HG03064 (cell line): ENCODE measurements around the gene SMIM5.

ENCODE experiments used
- ATAC-seq: cut with Tn5 transposase; IDR thresholded peaks from one replicate; pipeline ENCODE4 v1.9.1; 2021; ENCODE audit warnings: low read depth; ENCODE audit not compliant: unreplicated experiment

Gene SMIM5

DNA sequence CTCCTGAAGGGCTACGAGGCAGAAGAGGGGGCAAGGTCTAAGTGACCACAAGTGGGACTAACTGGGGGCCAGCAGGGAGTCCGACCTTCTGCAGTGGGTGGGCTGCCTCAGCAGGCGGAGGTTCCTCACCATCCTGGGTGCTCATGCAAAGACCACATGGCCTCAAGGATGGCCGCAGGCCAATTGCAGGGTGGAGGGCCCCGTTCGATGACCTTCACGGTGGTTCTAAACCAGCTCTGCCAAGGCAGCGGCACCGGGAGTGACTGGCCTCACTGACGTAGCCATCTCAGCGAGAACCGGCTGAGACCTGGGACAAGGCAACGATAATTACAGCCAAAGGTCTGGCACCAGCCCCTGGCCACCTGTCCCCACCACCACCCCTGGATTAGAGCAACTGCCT is 5.7 kb downstream of the SMIM5 start:
- ATAC-seq, result no peak

DNA sequence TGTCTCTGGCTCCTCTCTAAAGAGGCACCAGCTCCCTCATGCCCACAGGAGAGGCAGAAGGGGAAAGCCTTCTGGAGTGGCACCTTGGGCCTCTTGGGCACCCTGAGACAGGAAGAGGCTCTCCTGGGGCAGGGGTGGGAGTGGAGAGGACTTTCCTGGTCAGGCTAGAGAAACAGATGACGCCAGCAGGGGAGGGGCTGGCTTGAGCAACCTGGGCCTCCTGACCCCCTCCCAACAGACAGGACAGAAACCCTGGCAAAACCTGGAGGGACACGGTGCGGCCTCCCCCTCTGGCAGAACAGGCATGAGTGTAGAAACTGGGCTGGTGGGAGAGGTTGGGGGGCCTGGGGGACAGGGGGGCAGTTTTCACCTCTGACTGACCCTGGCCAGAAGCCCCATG is 6.1 kb downstream of the SMIM5 start:
- no peak for ATAC-seq

DNA sequence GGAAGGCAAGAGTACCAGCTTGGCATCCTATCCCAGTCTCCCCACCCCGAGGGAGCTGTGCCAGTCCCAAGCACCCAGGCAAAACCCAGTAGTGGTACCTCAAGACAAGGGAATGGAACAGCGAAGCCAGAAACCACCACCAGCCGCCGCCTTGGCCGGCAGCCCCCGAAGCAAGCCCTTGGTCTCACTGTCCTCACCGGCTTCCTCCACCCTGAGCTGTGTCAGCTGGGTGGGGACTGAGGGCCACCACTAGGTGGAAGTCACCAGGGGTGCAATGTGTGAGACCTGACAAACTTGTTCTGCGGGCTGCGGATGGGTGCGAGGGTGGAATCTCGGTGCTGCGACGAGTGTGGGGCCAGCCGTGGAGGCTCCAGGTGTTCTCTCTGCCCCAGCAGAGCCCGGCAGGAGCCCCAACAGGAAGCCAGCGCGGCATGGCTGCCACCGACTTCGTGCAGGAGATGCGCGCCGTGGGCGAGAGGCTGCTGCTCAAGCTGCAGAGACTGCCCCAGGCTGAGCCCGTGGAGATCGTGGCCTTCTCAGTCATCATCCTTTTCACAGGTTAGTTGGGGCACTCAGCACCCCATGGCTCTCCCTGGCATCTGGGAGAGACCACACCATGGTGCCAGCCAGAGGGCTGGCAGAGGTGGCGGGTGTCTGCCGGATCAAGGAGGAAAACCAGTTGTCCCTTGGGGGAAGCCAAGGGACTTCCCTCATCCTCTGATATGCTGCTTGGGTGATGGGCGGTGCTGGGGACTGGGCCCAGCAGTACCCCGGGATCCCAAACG is 6.7 kb downstream of the SMIM5 start:
- ATAC-seq, result no peak

DNA sequence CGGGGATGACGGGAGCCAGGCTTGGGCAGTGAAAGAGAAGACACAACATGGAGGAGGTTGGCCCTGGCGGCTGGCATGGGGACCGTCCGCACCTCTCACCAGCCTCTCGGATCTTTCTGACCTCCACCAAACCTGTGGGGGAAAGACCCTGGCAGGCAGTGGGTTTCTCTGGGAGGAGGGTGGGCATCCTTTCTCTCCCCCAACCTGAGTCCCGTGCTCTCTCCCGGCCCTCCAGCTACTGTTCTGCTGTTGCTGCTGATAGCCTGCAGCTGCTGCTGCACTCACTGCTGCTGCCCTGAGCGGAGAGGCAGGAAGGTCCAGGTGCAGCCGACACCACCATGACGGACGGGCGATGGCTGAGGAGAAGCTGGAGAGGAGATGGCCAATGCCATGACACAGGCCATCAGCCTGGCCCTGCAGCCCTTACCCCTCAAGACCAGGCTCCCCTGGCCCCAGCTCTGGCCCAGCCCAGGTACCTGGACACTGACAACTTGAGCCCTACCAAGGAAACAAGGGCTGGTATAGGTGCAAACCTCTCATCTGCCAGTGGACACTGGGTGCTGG is 7.4 kb downstream of the SMIM5 start:
- ATAC-seq, result no peak

DNA sequence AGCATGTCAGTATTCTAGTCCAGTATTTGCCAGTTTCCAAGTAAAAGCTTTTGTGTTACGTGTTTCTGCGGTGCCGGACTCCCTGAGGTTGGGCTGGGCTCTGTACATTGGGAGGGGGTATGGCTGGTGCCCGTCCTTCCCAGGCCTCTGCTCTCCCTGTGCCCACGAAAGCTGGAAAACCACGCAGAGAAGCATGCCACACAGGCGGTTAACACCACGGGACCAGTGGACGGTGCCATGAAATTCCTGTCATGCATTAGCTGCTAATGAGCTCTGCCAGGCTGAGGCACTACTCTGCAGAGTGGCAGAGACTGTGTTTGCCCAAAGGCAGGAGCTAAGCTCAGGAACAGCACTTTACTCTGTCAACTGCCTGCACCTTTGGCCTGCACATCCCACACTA is 8.1 kb downstream of the SMIM5 start:
- no peak for ATAC-seq

DNA sequence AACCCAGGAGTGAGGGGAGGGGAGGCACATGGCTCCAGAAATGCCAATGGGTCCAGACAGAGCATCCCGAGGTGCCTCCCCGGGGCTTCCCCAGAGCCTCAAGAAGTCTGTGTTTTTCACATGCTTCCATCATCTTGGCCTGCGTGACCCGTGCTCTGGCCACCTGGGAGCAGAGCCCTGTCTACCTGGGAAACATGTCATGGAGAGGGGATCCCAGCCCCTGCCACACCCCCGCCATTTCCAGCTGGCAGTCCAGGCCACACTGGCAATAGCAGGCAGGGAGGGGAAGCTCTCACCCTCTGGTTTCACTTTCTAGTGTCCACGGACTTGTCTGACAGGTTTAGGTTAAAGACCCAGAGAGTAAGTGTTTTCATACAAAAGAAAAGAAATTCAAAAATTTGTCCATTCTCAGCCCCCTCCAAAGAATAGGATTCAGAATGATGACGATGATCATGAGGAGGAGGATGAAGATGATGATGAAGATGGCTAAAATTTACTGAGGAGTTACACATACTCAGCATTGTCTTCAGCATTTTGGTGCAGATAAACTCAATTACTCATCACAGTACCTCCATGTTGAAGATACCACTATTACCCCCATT is 9.0 kb downstream of the SMIM5 start:
- ATAC-seq, result no peak

DNA sequence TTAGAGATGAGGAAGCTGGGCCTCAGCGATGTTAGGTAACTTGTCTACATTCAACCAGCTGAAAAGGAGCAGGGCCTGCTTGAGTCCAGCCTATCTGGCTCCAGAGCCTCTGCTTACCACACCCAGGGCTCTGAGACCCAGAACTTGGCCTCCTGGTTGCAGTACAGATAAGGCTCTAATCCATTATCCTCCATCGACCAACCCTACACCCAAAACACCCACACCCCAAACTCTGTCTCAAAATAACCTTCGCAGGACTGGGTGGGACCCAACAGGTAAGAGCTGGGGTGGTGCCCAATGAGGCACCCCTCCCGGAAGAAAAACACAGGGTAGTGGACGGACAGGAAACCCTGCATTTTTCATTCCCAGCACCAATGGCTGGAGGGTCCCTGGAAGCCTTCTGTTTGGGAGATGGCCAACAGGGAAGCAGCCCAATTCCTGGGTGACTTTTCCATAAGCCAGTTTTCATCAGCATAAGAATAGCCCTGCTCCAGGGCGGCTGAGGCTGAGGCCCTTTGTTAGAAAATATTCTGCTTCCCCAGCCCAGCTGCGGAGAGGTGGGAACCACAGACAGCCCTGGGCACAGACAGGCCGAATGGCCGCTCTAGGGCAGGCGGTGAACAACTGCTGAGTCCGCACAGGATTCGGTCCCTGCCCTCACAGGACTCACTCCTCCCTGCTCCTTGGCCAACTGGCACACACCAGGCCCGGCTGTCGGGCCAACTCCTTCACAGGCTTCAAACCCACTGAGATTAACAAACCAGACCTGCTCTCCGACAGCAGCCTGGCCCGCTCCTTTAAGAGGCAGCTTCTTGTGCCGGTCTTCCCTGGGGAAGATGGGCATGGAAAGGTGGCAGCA is 9.8 kb downstream of the SMIM5 start:
- ATAC-seq, result no peak

DNA sequence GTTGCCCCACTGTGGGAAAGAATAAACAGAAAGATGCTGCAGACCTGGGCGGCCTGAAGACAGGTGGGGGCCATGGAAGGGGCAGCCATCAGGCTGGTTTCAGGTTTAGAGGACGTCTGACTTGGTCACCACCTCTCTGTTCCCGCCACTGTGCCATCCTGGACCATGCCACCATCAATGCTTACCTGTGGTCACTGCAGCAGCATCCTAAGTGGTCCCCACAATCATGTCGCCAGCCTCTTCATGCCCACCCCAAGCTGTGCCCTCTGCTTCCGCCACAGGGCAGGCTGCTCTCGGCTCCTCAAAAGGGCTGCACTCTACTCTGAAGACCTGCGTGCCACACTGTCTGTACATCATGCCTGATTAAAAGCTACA is 10.4 kb downstream of the SMIM5 start:
- no peak for ATAC-seq

DNA sequence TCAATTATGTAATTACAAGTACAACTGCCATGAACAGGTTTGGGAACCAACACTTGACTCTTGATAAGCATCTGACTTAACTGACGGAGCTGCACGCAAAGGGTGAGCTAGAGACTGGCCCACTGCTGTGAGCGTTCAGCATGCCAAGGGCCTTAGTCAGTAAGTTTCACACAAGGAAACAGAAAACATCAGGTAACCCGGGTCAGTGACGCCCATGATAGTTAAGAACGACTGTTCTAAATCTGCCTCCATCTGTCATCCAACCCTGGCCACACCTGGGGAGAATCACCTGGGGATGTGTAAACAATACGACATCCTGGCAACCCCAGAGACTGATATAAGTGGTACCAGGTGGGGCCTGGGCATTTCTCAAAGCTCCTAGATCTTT is 12.3 kb downstream of the SMIM5 start:
- no peak for ATAC-seq

DNA sequence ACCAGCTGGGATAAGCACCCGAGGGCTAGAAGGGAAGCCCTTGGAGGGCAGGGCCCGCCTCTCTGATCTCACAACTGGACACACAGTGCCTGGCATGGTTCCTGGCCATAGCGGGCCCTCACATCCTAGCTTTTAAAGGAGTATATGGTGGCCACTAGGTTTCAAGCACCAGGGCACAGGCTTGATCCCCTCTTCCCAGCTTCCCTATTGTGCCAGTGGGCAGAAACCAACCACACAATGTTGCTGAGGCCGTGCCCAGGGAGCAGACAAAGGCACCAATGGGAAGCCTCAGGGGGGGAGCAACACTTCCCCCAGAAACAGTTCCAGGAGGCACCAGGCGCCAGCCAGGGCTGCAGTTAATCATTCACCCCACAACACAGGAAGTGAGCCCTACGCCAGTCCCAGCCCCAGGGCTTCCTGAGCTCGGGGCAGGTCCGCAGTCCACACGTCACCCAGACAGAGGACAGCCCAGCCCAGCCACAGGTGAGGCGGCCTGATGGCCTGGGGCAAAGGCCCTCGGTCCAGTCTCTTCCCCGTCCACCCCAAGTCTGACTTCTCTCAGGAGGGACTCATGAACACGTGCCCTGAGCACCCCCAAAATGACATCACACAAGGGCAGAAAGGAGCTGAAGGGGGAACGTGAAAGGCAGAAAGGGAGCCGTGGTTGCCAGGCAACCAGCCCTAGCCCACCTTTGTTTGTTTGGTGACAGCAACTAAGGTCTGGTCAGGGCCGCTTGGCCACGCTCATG is 12.8 kb downstream of the SMIM5 start:
- no peak for ATAC-seq

DNA sequence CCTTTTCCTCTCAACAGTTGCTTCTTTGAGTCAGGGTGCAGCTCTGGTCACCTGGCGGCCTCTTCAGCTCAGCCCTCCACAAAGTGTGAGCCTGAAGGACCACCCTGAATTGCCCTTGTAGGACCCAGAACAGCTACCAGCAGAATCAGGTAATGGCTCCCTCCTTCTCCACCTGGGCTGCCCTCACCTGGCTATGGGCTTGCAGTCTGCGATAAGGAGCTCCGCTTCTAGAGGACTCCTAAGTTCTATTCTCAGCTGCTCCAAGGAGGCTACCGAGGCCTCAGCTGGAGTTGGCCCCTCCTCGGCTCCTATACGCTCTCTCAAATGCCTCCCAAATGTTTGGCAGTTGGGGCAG is 13.4 kb downstream of the SMIM5 start:
- ATAC-seq, result no peak

DNA sequence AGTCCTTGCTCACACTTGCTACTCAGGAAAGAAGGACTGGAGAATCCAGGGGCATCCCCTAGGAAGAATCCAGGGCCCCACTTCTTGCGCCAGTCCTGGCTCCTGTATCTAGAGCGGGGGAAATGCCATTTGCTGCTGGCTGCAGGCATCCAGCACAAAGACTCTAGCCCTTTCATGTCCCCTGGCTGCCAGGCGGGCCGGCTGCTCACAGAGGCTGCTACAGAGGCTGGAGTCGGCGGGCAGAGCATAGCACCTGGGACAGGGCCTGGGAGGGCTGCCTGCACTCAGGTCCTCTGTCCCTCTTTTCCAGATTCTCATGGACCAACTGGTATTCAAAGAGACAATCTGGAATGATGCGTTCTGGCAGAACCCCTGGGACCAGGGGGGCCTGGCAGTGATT is 13.8 kb downstream of the SMIM5 start:
- ATAC-seq, result no peak

DNA sequence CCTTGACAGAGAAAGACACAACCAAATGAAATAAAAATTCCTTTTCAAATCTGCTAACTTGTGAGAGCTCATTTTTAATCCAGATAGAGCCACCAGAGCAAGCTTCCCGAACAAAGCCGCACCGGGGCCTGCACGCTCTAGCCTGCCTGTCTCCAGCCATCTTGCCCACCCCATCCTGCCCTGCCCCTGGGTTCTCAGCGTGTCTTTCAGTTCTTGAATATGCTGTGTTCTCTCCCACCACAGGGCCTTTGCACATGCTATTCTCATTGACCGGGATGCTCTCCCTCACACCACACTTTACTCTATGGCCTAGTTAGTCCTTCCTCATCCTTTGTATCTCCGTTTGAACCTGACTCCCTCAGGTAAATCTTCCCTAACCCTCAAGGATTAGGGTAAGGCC is 14.7 kb downstream of the SMIM5 start:
- no peak for ATAC-seq

DNA sequence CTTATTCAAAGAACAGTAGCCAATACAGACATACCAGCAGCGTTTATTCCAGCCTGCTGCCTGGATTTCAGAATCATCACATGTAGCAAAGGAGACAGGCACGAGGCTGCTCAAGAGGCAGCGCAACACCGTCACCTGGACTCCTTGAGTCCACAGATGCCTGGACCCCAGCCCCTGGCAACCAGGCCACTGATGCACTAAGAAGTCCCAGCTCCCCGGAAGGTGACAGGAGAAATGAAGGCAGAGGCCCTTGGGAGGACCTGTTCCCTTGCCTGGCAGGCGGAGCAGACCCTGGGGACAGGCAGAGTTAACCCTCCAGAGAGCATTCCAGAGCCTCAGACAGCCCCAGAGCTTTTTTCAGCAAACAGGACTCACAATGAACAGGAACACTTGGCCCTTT is 16.5 kb downstream of the SMIM5 start:
- ATAC-seq, result no peak

DNA sequence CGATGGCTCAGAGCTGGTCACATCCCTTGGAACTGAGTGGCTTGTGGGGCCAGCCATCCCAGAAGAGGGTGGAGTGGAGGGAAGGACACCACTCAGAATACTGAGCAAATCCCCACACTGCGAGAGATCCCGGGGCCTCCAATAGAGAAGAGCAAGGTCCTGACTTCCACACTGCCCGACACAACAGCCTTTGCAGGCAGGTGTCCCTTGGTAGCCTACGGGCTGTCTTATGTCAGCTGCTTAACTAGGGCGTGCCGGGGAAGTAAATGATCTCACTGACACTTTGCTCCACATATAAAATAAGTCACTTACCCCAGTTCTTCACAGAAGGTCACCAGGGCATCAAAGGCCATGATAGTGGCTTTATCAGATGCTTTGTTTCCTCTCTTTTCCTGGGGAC is 17.6 kb downstream of the SMIM5 start:
- ATAC-seq, result no peak

DNA sequence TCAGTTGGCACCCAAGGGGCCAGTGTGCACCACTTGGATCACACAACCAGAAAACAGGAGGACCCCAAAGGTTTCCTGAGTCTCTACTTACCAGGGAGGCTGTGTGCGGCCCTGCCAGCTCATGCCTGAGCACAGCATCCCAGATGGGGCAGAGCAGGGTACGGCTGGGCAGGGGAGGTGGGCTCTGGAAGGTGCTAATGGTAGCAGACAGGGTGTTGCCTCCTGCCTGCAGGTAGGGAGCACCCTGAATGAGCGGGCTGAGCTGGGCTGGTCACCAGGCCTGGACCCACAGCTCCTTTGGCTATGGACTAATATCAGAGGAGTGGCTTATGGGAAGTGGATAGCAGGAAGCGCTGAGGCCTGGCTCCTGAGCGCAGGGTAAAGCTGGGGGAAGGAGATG is 19.1 kb downstream of the SMIM5 start:
- ATAC-seq, result no peak

DNA sequence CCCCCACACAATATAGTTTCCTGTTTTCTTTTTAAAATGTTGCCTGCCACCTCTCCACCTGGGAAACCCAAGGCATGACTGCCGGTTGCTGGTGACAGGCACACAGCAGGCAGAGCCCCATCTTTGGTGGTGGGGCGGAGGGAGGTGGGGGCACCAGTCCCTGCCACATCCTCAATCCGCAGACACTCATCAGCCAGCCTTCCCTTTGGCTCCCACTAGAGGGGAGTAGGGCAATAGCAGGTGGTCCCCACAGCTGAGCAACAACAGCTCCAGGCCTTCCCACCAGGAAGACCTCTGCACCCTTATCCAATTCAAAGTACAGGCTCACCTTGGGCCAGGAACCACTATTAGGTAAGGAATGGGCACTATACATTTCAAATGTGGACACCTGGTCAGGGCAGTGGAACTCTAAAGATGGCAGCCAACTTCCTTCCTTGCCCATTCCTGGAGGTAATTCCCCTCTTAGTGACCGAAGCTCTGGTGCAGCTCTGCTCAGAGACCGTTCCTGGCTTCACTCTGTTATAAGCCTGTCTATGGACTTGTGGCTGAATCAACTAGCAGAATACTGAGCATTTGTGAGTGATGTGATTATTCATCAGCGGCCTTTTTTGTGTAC is 19.8 kb downstream of the SMIM5 start:
- ATAC-seq, result no peak

DNA sequence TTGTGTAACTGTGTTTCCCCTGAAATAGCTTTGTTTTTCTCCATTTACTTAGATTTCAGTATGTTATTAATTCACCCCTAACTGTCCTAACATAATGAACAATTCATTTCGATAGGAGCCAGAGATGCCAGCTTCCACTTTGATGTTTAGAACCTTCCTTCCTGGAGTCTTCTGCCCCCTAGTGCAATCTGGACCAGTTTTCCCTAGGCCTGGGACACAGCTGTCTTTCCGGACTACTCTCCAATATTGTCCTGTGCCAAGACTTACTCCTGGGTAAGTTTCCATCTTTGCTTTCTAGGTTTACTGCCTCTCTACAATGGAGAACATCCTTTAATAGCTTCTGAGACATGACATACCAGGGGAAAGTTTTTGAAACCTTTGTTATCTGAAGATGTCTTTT is 20.9 kb downstream of the SMIM5 start:
- no peak for ATAC-seq

DNA sequence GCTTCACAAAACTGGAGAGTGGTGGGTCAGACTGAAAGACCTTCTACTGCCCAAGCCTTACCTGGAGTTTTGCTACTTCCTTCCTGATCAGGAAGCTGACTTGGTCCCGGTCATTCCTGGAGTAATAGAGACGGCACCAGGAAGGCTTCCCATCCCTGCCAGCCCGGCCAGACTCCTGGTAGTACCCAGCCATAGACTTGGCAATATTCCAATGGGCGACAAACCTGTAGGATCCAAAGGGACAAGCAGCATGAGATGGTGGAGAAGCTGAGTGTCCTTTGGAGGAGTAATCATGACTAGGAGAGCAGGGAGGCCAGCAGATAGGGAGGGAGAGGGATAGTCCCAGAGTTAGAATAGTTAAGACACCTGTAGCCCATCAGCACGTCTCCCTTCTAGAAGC is 25.0 kb downstream of the SMIM5 start:
- no peak for ATAC-seq

DNA sequence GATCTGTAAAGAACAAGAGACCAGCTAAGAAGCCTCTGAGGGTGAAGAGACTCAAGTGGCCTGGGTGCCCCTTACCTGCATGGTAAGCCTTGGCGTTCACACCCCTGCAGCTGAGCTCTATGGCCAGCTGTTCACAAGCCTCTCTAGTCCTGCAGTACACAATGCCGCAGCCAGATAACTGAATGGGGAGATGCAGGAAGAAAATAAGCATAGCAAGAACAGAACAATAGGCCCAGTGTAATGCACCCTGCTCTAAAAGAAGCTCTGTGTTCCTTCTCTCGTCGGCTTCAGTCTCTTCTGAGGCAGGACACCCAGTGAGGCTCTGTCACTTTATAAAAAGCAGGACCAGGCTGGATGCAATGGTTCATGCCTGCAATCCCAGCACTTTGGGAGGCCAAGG is 28.3 kb downstream of the SMIM5 start:
- no peak for ATAC-seq
